Measurements from ENCODE around the gene AMOTL1.

DNA sequence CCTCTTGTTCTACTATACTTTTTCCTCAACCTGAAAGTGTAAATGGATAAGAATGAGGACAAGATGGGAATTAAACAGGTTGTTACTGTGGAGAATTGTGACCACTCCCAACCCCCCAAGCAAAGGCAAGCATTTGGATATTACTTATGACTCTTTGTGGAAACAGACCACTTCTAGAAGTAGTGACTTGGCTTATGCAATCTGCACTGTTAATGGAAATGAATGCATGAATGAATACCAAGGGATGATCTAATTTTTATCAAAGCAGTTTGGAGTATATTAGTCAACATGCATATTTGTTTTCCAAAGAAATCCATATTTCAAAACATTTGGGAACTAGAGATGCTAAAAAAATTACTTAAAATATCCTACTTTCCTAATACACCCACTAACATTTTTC, 35.3 kb downstream of the AMOTL1 start:
- TF ChIP-seq, protein P1, sequence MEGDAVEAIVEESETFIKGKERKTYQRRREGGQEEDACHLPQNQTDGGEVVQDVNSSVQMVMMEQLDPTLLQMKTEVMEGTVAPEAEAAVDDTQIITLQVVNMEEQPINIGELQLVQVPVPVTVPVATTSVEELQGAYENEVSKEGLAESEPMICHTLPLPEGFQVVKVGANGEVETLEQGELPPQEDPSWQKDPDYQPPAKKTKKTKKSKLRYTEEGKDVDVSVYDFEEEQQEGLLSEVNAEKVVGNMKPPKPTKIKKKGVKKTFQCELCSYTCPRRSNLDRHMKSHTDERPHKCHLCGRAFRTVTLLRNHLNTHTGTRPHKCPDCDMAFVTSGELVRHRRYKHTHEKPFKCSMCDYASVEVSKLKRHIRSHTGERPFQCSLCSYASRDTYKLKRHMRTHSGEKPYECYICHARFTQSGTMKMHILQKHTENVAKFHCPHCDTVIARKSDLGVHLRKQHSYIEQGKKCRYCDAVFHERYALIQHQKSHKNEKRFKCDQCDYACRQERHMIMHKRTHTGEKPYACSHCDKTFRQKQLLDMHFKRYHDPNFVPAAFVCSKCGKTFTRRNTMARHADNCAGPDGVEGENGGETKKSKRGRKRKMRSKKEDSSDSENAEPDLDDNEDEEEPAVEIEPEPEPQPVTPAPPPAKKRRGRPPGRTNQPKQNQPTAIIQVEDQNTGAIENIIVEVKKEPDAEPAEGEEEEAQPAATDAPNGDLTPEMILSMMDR (conservative IDR thresholded peaks at IDR 0.05; ENCODE audit: low read depth, low read length): no peak
- TF ChIP-seq EZH2 (IDR thresholded peaks at IDR 0.05; ENCODE audit: low read length, unreplicated experiment): no peak
